A673 (cell line): ENCODE data around the gene LILRB3. TPM values are rescaled to one million over a fixed set of nuclear protein-coding genes. Genes with fewer than 3 reads are reported as not detected.
"Not testable (repeated sequence)": the region's sequence is repeated elsewhere in the genome, so short reads cannot be mapped to it uniquely, and the experiment has no call there.

Experiments used
- BruUV-seq: library from RNA; stranded (reverse); fragments of 400-500 nt; replicated peaks from 2 replicates; lab custom pipeline; 2021; lab: Mats Ljungman, UMichigan
- CTCF ChIA-PET: fragments of 300-600 bp; sonication (Branson Sonifier 250); formaldehyde crosslinking; loops from one replicate; lab custom pipeline; 2022; ENCODE audit warnings: antibody characterized with exemption; lab: Charles Lee
- POLR2A ChIA-PET: fragments of 300-600 bp; sonication (Branson Sonifier 250); formaldehyde crosslinking; loops from one replicate; lab custom pipeline; 2022; ENCODE audit warnings: antibody characterized with exemption; ENCODE audit not compliant: low non-redundant PET; lab: Charles Lee
- DNase-seq: peaks from one replicate; pipeline ENCODE4 v3.0.0-alpha.2; 2015; ENCODE audit warnings: low spot score
- H3K27ac ChIP-seq: fragments of 200-600 bp; sonication (generic); 2 replicates; pipeline ENCODE4 v1.5.1; 2016; ENCODE audit warnings: mixed run types, low read depth, mild to moderate bottlenecking, mixed read lengths, antibody characterized with exemption, low read length; ENCODE audit not compliant: poor library complexity, severe bottlenecking
- H3K27me3 ChIP-seq: fragments of 200-600 bp; sonication (generic); replicated peaks from 2 replicates; pipeline ENCODE4 v1.6.1; 2017; ENCODE audit warnings: mixed run types, low read depth, mild to moderate bottlenecking, mixed read lengths, antibody characterized with exemption, low read length; ENCODE audit not compliant: insufficient read depth, poor library complexity
- H3K36me3 ChIP-seq: fragments of 200-600 bp; sonication (generic); 2 replicates; pipeline ENCODE4 v1.6.1; 2016; ENCODE audit warnings: mixed run types, mild to moderate bottlenecking, mixed read lengths, antibody characterized with exemption, low read length; ENCODE audit not compliant: insufficient read depth, poor library complexity, severe bottlenecking
- H3K4me1 ChIP-seq: fragments of 200-600 bp; sonication (generic); 2 replicates; pipeline ENCODE4 v1.6.1; 2017; ENCODE audit warnings: mixed run types, mild to moderate bottlenecking, mixed read lengths, antibody characterized with exemption, low read length; ENCODE audit not compliant: insufficient read depth, poor library complexity, severe bottlenecking
- H3K4me3 ChIP-seq: fragments of 200-600 bp; sonication (generic); 2 replicates; pipeline ENCODE4 v1.5.1; 2016; ENCODE audit warnings: low read depth, mixed run types, mild to moderate bottlenecking, mixed read lengths, low read length; ENCODE audit not compliant: poor library complexity, severe bottlenecking
- H3K9me3 ChIP-seq: fragments of 200-600 bp; sonication (generic); 2 replicates; pipeline ENCODE4 v1.6.1; 2016; ENCODE audit warnings: mixed run types, low read depth, mild to moderate bottlenecking, mixed read lengths, antibody characterized with exemption, low read length; ENCODE audit not compliant: poor library complexity, severe bottlenecking
- EZH2 ChIP-seq: fragments of 200-600 bp; sonication (generic); IDR thresholded peaks from 2 replicates; pipeline ENCODE4 v1.6.1; 2017; ENCODE audit warnings: borderline replicate concordance, low read depth, mild to moderate bottlenecking, mixed read lengths, antibody characterized with exemption, low read length; ENCODE audit not compliant: poor library complexity, severe bottlenecking
- intact Hi-C: fragments of 100-400 bp; cut with micrococcal nuclease; formaldehyde crosslinking; loops from one replicate; pipeline ENCODE4 v1.10.0; 2022; ENCODE audit not compliant: unreplicated experiment
- total RNA-seq: library from RNA; stranded (reverse); gene quantifications from 2 replicates; pipeline ENCODE4 v1.2.3, GENCODE V29; 2021
- TF ChIP-seq, protein P1 (sequence below): fragments of 300-800, 200-600 bp; sonication (generic); conservative IDR thresholded peaks from 2 replicates; pipeline ENCODE4 v1.5.1; 2017; ENCODE audit warnings: low read depth, mild to moderate bottlenecking, antibody characterized with exemption, low read length, moderate library complexity, mixed read lengths

LILRB3 gene
- total RNA-seq, 1 experiment from 2014 or later, result not detected

DNA sequence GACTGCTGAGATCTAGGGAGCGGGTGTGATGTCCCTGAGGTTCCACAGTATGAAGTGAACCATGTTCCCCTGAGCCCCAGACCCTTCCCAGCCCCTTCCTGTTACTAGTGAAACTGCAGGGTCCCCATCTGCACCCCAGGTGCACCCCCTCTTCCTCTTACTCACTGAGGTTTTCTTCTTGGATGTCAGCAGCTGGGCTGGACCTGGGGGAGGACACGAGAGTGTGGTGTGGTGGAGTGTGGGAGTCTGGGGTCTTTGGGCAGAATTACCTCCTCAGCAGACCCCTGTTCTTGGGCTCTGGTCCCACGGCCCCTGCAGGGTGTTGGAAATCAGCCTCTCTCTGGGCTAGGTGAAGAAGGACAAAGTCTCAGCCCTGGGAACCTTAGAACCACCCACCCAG, 23.1 kb upstream of the LILRB3 start:
- no peak for TF ChIP-seq EZH2
- TF ChIP-seq, protein P1, sequence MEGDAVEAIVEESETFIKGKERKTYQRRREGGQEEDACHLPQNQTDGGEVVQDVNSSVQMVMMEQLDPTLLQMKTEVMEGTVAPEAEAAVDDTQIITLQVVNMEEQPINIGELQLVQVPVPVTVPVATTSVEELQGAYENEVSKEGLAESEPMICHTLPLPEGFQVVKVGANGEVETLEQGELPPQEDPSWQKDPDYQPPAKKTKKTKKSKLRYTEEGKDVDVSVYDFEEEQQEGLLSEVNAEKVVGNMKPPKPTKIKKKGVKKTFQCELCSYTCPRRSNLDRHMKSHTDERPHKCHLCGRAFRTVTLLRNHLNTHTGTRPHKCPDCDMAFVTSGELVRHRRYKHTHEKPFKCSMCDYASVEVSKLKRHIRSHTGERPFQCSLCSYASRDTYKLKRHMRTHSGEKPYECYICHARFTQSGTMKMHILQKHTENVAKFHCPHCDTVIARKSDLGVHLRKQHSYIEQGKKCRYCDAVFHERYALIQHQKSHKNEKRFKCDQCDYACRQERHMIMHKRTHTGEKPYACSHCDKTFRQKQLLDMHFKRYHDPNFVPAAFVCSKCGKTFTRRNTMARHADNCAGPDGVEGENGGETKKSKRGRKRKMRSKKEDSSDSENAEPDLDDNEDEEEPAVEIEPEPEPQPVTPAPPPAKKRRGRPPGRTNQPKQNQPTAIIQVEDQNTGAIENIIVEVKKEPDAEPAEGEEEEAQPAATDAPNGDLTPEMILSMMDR, result no peak
- Histone ChIP-seq H3K36me3 (no peaks in the 10 kb centered on the region), H3K4me3 (no peak overlapping the region), H3K27me3 (peaks cover 7% of the 10 kb centered on the region), H3K27ac (no peak overlapping the region), H3K9me3 (no peaks in the 10 kb centered on the region), H3K4me1 (no peaks in the 10 kb centered on the region)
- POLR2A ChIA-PET, result no interaction called here
- no TSS peak for BruUV-seq
- CTCF ChIA-PET, result no interaction called here
- no peak for DNase-seq
- intact Hi-C loops, result no loop called here

DNA sequence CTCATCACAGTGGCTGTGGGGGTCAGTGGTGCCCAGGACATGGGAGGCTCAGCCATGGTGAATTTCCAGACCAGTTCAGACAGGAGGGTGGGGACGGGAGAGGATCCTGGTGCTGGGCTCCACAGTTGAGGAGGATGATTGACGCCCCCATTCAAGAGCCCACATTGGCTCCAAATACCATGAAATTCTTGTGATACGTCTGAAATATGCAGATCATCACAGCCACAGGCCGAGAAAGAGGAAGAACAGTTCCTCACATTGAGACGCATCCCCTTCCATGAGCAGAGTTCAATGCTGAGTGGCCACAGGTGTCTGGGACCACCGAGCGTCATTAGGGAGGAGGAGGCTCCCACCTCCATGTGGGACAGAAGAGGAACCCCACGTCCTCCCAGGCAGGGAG, 21.0 kb upstream of the LILRB3 start:
- H3K27me3 ChIP-seq, intact Hi-C loops, DNase-seq: not testable (repeated sequence)

DNA sequence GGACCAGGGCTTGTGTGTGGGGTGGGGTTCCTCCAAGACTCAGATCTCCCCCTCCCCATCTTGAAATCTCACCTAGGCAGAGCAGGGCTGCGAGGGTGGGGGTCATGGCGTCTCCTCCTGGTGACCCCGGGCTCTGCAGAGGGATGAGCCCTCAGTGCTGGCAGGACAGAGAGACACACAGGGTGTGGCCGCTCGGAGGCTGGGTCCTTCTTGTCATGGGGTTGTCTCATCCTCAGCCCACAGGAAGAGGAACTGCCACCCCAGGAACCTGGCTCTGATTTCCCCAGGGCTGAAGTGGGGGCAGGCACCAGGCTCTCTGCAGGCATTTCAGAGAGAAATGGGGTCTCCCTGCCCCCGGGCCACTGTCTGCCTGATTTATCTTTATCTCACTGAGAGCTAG, 19.8 kb upstream of the LILRB3 start, which contains the start of gene LILRA6:
Gene LILRA6, minus strand, starts transcription at position 145 of the 400 bp plus-strand sequence.
- H3K27ac ChIP-seq, H3K4me3 ChIP-seq, DNase-seq, CTCF ChIA-PET, H3K9me3 ChIP-seq, BruUV-seq, intact Hi-C loops, POLR2A ChIA-PET, H3K36me3 ChIP-seq, H3K4me1 ChIP-seq, H3K27me3 ChIP-seq: not testable (repeated sequence)

More for the DNA sequence above, 21.0 kb upstream of the LILRB3 start:
- CTCF ChIA-PET, H3K27ac ChIP-seq, H3K4me3 ChIP-seq, POLR2A ChIA-PET, BruUV-seq, H3K4me1 ChIP-seq, H3K36me3 ChIP-seq, H3K9me3 ChIP-seq: not testable (repeated sequence)

DNA sequence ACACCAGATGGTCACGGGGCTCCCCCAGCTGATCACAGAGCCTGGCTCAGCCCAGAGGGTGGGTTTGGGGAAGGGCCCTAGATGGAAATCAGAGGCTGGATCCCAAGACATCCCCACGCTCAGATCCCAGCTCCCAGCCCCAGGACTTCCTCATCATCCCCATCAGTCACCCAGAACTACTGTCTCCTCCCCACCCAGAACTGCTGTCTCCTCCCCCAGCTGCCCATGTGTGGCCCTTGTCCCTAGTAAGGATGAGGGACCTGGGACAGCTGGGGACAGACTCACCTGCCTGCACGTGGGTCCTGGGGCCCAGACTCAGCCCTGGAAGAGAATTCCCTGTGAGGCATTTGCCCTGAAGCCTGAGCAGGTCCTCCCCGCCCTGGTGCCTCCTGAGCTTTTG, 19.4 kb upstream of the LILRB3 start:
- POLR2A ChIA-PET, intact Hi-C loops, BruUV-seq: not testable (repeated sequence)

DNA sequence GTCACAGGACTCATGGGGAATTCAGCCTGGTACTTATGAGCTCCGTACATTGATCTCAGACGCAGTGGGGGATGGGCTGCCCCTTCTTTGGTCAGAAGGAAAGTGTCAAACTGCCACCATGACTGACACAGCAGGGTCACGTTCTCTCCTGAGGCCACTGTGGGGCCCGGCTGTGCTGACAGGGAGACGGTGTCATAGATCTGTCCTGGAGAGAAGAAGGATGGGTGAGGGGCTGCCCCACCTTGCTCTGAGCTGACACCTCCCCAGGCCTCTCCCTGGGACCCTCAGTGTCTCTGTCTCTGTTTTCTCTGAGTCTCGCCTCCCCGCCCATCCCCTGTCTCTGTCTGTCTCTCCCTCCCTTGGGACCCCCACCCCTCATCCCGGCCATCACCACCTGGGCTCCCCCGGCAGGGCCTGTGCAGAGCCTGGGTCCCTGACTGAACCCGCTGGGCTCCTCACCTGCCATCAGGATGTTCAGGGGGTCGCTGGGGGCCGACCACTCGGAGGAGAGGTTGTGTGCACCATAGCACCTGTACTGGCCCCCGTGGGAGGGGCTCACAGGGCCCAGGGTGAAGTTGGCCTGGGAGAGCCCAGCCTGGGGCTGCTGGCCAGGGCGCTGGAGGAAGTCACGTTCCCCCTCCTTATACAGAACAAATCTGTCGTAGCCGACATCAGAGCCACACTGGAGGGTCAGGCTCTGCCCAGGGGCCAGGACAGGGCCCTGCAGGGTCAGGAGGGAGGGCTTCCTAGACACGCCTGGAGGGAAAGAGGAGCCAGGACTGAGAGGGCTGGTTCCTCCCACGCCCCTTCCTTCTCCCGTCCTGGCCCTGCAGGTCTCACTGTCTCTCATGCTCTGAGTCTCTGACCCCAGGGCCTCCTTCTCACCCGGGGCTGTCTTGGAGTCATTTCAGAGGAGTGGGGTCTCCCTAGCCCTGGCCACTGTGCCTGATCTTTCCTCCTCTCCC, 17.8 kb upstream of the LILRB3 start:
- H3K27ac ChIP-seq, POLR2A ChIA-PET, H3K9me3 ChIP-seq, DNase-seq, CTCF ChIA-PET, H3K4me1 ChIP-seq, H3K4me3 ChIP-seq, H3K36me3 ChIP-seq, intact Hi-C loops, BruUV-seq: not testable (repeated sequence)
- H3K27me3 ChIP-seq, result peaks cover 21% of the 10 kb centered on the region

More for the DNA sequence above, 19.4 kb upstream of the LILRB3 start:
- CTCF ChIA-PET, DNase-seq, H3K36me3 ChIP-seq, H3K27ac ChIP-seq, H3K9me3 ChIP-seq, H3K4me3 ChIP-seq, H3K4me1 ChIP-seq: not testable (repeated sequence)
- H3K27me3 ChIP-seq, result peaks cover 10% of the 10 kb centered on the region

DNA sequence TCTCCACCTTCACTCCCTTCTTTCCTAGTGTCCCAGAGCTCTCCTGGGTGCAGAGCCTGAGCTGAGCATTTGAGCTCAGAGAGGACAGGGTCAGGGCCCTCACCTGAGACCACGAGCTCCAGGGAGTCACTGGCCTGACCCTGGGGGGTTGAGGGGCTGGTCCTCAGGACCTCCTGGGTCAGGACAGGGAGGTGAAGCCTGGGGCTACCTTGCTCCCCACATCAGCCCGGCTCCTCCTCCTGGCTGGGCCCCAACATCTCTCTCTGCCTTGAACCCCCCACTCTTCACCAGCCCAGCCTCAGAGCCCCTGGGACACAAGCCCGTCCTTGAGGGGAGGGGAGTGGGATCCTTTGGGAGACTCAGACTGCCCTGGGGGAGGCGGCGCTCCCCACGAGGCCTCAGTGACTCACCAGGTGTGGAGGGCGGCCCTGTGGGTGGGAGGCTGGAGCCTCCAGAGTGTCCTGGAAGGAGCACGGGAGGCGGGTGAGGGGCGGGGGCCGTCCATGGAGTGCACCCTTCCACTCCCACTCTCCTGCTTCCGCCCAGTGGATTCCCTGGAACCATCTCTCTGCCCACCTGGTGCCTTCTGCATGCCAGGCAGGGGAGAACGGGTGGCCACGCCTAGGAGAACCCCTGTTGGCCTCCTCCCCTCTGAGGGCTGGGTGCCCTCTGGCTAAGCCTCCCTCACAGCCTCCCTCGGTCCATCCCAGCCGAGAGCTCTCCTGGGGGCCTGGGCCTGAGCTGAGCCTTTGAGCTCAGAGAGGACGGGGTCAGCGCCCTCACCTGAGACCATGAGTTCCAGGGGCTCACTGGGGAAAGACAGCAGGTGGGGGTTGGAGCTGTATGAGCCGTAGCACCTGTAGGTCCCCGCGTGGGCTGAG, 16.9 kb upstream of the LILRB3 start:
- H3K4me1 ChIP-seq, H3K9me3 ChIP-seq, CTCF ChIA-PET, POLR2A ChIA-PET, H3K4me3 ChIP-seq, DNase-seq, H3K27ac ChIP-seq, H3K36me3 ChIP-seq, BruUV-seq: not testable (repeated sequence)
- peaks cover 27% of the 10 kb centered on the region for H3K27me3 ChIP-seq
- intact Hi-C loops, result loop anchor here (2.0 kb wide), 1 partner anchor 17 kb away; the partner anchor contains the start of gene LILRB3
